Activated gamma-delta T cell treated with anti-CD3 and anti-CD28 coated beads, Interleukin-2, amount 50 U/mL, for 16 hours (primary cell): Measurements from ENCODE around the gene TRAPPC2.

Experiments used
- DNase-seq: peaks from one replicate; pipeline ENCODE4 v3.0.0-alpha.2; 2020; ENCODE audit warnings: low read depth

The TRAPPC2 gene

GRCh38 chrX:13734278-13735172, at the start of gene TRAPPC2, which contains the start of gene OFD1:
Gene TRAPPC2, minus strand, starts transcription at chrX:13734620. Its CDS starts 14,657 bp downstream, at chrX:13719963.
Gene OFD1, plus strand, starts transcription at chrX:13734748. Its CDS starts 324 bp downstream, at chrX:13735072.
- peak; percentile 85 for DNase-seq

GRCh38 chrX:13780868-13781427, 46.5 kb upstream of the TRAPPC2 start:
- DNase-seq = no peak

- no peak for DNase-seq
Measured at GRCh38 chrX:13778916-13779315, 44.5 kb upstream of the TRAPPC2 start.

- DNase-seq = no peak
Measured at GRCh38 chrX:13776387-13776786, 42.0 kb upstream of the TRAPPC2 start.

- no peak for DNase-seq
Measured at GRCh38 chrX:13775837-13776236, 41.4 kb upstream of the TRAPPC2 start.

GRCh38 chrX:13774696-13775095, 40.3 kb upstream of the TRAPPC2 start:
- no peak for DNase-seq

GRCh38 chrX:13770013-13770535, 35.7 kb upstream of the TRAPPC2 start:
- no peak for DNase-seq

- no peak for DNase-seq
Measured at GRCh38 chrX:13768939-13769338, 34.5 kb upstream of the TRAPPC2 start.

GRCh38 chrX:13764765-13765164, 30.3 kb upstream of the TRAPPC2 start:
- no peak for DNase-seq

GRCh38 chrX:13764281-13764680, 29.9 kb upstream of the TRAPPC2 start:
- no peak for DNase-seq

GRCh38 chrX:13763489-13763888, 29.1 kb upstream of the TRAPPC2 start:
- no peak for DNase-seq

- DNase-seq = no peak
Measured at GRCh38 chrX:13761606-13762414, 27.4 kb upstream of the TRAPPC2 start.

- no peak for DNase-seq
Measured at GRCh38 chrX:13760426-13760825, 26.0 kb upstream of the TRAPPC2 start.

- no peak for DNase-seq
Measured at GRCh38 chrX:13759152-13759718, 24.8 kb upstream of the TRAPPC2 start.

GRCh38 chrX:13756381-13756780, 22.0 kb upstream of the TRAPPC2 start:
- no peak for DNase-seq

- DNase-seq = no peak
Measured at GRCh38 chrX:13755254-13755653, 20.8 kb upstream of the TRAPPC2 start.

GRCh38 chrX:13754765-13755164, 20.3 kb upstream of the TRAPPC2 start:
- no peak for DNase-seq

- DNase-seq = no peak
Measured at GRCh38 chrX:13752646-13753045, 18.2 kb upstream of the TRAPPC2 start.

GRCh38 chrX:13752141-13752540, 17.7 kb upstream of the TRAPPC2 start:
- no peak for DNase-seq

GRCh38 chrX:13750812-13751211, 16.4 kb upstream of the TRAPPC2 start:
- DNase-seq = no peak

- DNase-seq = peak; percentile 8
Measured at GRCh38 chrX:13750204-13750603, 15.8 kb upstream of the TRAPPC2 start.

GRCh38 chrX:13748486-13748885, 14.1 kb upstream of the TRAPPC2 start:
- DNase-seq = no peak
